HG02973 (cell line): Measurements from ENCODE around the gene CFHR1.

Experiments used
- ATAC-seq: cut with Tn5 transposase; IDR thresholded peaks from one replicate; pipeline ENCODE4 v1.9.1; 2021; ENCODE audit warnings: moderate library complexity; ENCODE audit not compliant: unreplicated experiment

Gene CFHR1

DNA sequence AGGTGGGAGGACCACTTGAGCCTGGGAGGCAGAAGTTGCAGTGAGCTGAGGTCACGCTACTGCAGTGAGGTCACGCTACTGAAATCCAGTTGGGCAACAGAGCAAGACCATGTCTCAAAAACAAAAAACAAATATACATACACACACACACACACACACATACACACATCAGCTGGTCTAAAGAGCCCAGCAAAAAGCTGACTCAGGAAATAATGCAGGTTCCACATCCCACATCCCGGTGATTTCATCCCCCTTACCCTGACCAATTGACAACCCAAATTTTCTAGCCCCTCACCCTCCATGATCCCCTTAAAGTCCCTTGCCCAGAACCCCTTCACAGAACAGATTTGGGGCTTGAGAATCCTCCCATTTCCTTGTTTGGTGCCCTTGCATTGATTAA, 56.4 kb downstream of the CFHR1 start:
- no peak for ATAC-seq

DNA sequence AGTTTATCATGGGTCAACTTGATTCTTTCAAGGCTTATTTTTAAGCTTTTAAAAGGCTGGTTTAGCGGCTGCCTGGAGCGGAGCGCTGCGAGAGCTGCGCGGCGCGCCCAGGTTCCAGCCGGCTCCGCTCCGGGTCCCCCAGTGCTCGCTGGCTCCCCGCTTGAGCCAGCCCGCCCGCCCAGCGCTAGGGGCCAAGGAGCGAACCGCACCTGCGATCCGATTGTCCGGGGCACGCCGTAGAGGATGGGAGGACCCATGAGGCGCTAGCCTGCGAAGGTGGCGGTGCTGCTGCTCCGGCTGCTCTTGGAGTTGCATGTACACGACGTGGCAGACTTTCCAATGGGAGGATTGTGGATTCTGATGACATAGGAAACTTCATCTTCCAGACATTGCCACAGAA, 58.4 kb downstream of the CFHR1 start:
- ATAC-seq: no peak
